ENCODE data around the gene SCPEP1. TPM values are rescaled to one million over a fixed set of nuclear protein-coding genes. Genes with fewer than 3 reads are reported as not detected.

SCPEP1 gene
- total and polyA plus RNA-seq, 2 of the 13 experiments (the other 11 are each of a cell fraction or from before 2014, with no cell fraction given), result 24.3 to 27.3 TPM

DNA sequence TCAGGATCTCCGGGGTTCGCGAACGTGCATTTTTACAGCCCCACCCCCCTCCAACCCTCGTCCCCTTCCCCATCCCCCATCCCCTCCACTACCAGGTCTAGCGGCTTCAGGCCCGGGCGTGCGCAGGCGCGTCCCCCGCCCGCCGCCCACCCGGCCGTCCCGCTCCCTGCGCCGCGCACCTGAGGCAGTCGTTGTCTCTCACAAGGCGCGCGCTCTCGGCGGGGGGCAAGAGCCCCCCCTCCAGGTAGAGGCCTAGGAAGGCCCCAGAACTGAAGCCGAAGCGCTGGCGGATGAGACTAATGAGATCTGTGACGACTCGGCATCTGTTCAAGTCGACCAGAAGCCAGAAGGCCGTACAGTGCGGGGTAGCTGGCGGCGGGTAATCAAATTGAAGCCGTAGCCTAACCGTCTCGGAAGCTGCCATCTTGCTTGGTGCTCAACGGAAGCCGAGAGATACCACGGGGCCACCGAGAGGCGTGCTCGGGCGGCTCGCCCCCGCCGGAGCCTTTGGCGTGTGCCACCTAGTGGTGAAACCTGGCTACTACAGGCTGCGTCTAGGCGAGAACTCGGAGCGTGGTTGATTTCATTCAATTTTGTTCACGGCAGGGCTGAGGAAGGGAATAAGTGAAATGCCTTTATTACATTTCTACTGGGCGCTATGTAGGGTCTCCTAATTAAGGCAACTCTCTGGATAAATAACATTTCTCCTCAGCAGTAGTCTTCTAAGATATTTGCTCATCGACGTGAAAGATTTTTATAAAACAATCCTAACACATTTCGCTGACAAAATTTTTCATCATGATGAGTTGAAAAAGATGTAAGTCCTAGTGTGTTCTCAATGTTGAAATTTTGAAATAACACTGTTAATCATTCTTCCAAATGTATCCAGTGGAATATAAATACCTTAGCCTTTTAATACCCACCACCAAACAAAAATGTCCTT, 17.1 kb upstream of the SCPEP1 start, which contains the start of gene COIL (continued):
- TF ChIP-seq, protein P1, sequence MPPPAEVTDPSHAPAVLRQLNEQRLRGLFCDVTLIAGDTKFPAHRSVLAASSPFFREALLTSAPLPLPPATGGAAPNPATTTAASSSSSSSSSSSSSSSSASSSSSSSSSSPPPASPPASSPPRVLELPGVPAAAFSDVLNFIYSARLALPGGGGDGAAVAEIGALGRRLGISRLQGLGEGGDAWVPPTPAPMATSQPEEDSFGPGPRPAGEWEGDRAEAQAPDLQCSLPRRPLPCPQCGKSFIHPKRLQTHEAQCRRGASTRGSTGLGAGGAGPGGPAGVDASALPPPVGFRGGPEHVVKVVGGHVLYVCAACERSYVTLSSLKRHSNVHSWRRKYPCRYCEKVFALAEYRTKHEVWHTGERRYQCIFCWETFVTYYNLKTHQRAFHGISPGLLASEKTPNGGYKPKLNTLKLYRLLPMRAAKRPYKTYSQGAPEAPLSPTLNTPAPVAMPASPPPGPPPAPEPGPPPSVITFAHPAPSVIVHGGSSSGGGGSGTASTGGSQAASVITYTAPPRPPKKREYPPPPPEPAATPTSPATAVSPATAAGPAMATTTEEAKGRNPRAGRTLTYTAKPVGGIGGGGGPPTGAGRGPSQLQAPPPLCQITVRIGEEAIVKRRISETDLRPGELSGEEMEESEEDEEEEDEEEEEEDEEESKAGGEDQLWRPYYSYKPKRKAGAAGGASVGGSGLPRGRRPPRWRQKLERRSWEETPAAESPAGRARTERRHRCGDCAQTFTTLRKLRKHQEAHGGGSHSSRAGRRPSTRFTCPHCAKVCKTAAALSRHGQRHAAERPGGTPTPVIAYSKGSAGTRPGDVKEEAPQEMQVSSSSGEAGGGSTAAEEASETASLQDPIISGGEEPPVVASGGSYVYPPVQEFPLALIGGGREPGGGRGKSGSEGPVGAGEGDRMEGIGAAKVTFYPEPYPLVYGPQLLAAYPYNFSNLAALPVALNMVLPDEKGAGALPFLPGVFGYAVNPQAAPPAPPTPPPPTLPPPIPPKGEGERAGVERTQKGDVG (CRISPR knock-in tag; IDR thresholded peaks at IDR 0.05; ENCODE audit: borderline replicate concordance), result no peak; the same call in none of the 2 replicates
- TF ChIP-seq KDM1A (CRISPR knock-in tag; IDR thresholded peaks at IDR 0.05) (no peak; the same call in 1 of the 2 replicates), SP2 (CRISPR knock-in tag; IDR thresholded peaks at IDR 0.05) (peak; percentile 34; the same call in 1 of the 2 replicates), KAT8 (CRISPR knock-in tag; IDR thresholded peaks at IDR 0.05) (peak; percentile 96), ZNF703 (CRISPR knock-in tag; IDR thresholded peaks at IDR 0.05; ENCODE audit: borderline replicate concordance) (no peak; the same call in 1 of the 2 replicates), STAT5B (CRISPR knock-in tag; IDR thresholded peaks at IDR 0.05) (no peak), ZNF549 (CRISPR knock-in tag; IDR thresholded peaks at IDR 0.05) (no peak), ZNF598 (CRISPR knock-in tag; IDR thresholded peaks at IDR 0.05; ENCODE audit: borderline replicate concordance) (peak; percentile 97), MYC (CRISPR knock-in tag; IDR thresholded peaks at IDR 0.05; ENCODE audit: borderline replicate concordance) (peak; percentile 93; the same call in 1 of the 2 replicates), ZNF274 (CRISPR knock-in tag; IDR thresholded peaks at IDR 0.05) (peak; percentile 91; the same call in 1 of the 2 replicates), ASH2L (IDR thresholded peaks at IDR 0.05; ENCODE audit: insufficient read length, low read depth, low read length) (peak; percentile 98), ZNF225 (CRISPR knock-in tag; IDR thresholded peaks at IDR 0.05) (peak; percentile 77; the same call in 1 of the 2 replicates), MED1 (CRISPR knock-in tag; IDR thresholded peaks at IDR 0.05) (peak; percentile 79)
- TF ChIP-seq, protein P2, sequence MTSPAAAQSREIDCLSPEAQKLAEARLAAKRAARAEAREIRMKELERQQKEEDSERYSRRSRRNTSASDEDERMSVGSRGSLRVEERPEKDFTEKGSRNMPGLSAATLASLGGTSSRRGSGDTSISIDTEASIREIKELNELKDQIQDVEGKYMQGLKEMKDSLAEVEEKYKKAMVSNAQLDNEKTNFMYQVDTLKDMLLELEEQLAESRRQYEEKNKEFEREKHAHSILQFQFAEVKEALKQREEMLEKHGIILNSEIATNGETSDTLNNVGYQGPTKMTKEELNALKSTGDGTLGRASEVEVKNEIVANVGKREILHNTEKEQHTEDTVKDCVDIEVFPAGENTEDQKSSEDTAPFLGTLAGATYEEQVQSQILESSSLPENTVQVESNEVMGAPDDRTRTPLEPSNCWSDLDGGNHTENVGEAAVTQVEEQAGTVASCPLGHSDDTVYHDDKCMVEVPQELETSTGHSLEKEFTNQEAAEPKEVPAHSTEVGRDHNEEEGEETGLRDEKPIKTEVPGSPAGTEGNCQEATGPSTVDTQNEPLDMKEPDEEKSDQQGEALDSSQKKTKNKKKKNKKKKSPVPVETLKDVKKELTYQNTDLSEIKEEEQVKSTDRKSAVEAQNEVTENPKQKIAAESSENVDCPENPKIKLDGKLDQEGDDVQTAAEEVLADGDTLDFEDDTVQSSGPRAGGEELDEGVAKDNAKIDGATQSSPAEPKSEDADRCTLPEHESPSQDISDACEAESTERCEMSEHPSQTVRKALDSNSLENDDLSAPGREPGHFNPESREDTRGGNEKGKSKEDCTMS (CRISPR knock-in tag; conservative IDR thresholded peaks at IDR 0.05), result no peak
- TF ChIP-seq, protein P3, sequence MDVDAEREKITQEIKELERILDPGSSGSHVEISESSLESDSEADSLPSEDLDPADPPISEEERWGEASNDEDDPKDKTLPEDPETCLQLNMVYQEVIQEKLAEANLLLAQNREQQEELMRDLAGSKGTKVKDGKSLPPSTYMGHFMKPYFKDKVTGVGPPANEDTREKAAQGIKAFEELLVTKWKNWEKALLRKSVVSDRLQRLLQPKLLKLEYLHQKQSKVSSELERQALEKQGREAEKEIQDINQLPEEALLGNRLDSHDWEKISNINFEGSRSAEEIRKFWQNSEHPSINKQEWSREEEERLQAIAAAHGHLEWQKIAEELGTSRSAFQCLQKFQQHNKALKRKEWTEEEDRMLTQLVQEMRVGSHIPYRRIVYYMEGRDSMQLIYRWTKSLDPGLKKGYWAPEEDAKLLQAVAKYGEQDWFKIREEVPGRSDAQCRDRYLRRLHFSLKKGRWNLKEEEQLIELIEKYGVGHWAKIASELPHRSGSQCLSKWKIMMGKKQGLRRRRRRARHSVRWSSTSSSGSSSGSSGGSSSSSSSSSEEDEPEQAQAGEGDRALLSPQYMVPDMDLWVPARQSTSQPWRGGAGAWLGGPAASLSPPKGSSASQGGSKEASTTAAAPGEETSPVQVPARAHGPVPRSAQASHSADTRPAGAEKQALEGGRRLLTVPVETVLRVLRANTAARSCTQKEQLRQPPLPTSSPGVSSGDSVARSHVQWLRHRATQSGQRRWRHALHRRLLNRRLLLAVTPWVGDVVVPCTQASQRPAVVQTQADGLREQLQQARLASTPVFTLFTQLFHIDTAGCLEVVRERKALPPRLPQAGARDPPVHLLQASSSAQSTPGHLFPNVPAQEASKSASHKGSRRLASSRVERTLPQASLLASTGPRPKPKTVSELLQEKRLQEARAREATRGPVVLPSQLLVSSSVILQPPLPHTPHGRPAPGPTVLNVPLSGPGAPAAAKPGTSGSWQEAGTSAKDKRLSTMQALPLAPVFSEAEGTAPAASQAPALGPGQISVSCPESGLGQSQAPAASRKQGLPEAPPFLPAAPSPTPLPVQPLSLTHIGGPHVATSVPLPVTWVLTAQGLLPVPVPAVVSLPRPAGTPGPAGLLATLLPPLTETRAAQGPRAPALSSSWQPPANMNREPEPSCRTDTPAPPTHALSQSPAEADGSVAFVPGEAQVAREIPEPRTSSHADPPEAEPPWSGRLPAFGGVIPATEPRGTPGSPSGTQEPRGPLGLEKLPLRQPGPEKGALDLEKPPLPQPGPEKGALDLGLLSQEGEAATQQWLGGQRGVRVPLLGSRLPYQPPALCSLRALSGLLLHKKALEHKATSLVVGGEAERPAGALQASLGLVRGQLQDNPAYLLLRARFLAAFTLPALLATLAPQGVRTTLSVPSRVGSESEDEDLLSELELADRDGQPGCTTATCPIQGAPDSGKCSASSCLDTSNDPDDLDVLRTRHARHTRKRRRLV (CRISPR knock-in tag; IDR thresholded peaks at IDR 0.05), result peak; percentile 73
- TF ChIP-seq, protein P4, sequence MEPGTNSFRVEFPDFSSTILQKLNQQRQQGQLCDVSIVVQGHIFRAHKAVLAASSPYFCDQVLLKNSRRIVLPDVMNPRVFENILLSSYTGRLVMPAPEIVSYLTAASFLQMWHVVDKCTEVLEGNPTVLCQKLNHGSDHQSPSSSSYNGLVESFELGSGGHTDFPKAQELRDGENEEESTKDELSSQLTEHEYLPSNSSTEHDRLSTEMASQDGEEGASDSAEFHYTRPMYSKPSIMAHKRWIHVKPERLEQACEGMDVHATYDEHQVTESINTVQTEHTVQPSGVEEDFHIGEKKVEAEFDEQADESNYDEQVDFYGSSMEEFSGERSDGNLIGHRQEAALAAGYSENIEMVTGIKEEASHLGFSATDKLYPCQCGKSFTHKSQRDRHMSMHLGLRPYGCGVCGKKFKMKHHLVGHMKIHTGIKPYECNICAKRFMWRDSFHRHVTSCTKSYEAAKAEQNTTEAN (CRISPR knock-in tag; conservative IDR thresholded peaks at IDR 0.05), result peak; percentile 81; the same call in 1 of the 2 replicates
